Iris pigment epithelial cell (primary cell): ENCODE results near the gene PCBP3.

Experiments
- DNase-seq: peaks from one replicate; pipeline ENCODE4 v3.0.0-alpha.2; 2011; ENCODE audit warnings: low read depth

Gene PCBP3

DNA sequence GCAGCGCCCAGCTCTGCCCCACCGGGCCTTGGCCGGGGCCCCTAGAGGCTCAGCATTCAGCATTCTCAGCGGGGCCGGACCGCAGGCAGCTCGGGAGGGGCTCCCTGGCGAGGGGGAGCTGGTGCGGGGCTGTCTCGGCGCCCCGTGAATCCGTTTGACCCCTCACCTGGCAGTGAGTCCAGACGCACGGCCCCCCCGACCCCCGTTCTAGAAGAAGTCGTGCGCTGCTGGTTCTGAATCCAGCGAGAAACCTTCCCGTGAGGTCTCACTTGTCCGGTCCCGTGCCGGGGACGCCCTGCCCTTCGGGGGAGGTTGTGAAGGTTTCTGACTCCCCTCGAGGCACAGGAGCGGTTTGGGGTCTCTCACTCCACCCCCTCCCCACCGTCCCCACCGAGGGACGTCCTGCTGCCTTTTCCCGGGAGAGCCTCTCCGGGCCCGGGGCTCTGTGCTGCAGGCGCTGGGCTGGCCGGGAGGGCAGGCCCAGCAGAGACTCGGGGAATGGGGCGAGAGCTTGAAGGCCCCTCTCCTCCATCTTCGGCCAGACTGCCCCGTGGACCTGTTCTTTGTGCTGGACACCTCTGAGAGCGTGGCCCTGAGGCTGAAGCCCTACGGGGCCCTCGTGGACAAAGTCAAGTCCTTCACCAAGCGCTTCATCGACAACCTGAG is 338.7 kb downstream of the PCBP3 start:
- no peak for DNase-seq

DNA sequence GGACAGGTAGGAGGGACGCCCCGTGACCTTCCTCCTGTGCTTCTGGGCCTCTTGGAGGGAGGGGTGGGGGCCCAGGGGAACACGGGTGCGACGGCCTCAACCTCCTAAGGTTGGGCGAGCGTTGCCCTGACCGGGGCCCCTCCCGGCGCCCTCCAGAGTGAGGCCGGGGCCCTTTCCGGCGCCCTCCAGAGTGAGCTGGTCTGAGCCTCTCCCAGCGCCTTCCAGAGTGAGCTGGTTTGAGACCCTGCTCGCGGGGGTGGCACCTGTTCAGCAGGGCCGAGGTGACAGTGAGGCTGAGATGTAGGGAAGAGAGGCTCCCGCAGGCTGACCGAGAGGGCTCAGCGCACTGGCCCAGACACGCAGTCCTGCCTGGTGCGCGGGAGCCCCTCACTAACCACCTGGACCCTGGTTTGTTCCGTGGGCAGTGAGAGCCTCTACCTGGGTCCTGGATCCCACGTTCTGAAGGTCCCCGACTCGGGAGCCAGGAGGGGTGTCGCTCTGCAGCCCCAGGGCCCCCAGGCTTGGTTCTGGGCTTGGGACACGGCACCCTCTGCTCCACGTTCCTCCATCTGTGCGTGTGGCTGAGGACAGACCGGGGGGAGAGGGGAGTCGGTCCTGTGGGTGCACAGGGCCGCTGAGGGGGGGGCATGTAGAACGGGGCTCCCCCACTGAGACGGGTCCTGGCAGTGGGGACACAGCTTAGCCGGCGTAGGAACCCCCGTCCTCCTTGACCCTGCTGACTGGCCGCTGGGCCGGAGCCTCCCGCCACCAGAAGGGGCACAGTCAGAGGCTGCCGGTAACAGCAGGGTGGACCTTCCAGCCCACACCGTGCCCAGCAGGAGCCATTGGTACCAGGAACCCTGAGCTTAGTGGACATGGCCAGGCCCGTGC is 339.5 kb downstream of the PCBP3 start:
- DNase-seq = no peak

DNA sequence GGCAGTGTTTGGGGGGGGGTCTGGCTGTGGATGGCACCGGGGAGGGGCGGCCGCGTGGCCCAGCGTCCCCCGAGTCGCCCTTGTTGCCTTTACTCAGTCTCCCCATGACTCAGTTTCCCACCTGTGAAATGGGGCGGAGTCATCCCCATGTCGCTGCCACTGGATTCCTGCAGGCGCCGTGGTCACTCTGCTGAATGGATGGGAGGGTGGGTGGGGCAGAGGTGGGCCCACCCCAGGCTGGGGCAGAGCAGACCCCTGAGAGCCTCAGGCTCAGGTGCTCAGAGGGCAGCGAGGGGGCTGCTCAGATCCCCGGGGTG is 340.1 kb downstream of the PCBP3 start:
- DNase-seq = no peak

DNA sequence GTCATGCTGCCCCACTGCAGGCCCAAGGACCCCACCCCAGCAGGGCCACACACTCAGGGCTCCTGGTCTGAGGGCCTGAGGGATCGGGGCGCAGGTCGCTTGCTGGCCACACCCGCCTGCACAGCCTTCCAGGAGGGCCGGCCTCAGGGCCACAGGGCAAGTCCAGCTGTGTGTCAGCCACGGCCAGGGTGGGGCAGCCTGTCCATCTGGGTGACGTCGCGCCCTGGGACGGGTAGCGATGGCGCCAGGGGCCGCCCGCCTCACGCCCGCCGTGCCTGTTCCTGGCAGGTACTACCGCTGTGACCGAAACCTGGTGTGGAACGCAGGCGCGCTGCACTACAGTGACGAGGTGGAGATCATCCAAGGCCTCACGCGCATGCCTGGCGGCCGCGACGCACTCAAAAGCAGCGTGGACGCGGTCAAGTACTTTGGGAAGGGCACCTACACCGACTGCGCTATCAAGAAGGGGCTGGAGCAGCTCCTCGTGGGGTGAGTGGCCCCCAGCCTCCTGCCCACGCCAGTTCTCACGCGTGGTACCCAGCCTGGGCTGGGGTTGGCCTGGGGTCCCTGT is 340.5 kb downstream of the PCBP3 start:
- DNase-seq = no peak

DNA sequence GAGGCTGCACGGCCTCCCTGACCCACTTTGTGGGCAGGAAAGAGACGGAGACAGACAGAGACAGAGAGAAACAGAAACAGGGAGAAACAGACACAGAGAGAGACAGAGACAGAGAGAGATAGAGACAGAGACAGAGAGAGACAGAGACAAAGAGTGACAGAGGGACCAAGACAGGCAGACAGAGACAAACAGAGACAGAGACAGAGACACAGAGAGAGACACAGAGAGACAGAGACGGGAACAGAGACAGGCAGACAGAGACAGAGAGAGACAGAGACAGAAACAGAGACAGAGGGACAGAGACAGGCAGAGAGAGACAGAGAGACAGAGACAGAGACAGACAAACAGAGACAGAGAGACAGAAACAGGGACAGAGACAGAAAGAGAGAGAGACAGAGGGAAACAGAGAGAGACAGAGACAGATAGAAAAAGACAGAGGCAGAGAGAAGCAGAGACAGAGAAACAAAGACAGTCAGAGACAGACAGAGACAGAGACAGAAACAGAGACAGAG is 341.1 kb downstream of the PCBP3 start:
- no peak for DNase-seq

DNA sequence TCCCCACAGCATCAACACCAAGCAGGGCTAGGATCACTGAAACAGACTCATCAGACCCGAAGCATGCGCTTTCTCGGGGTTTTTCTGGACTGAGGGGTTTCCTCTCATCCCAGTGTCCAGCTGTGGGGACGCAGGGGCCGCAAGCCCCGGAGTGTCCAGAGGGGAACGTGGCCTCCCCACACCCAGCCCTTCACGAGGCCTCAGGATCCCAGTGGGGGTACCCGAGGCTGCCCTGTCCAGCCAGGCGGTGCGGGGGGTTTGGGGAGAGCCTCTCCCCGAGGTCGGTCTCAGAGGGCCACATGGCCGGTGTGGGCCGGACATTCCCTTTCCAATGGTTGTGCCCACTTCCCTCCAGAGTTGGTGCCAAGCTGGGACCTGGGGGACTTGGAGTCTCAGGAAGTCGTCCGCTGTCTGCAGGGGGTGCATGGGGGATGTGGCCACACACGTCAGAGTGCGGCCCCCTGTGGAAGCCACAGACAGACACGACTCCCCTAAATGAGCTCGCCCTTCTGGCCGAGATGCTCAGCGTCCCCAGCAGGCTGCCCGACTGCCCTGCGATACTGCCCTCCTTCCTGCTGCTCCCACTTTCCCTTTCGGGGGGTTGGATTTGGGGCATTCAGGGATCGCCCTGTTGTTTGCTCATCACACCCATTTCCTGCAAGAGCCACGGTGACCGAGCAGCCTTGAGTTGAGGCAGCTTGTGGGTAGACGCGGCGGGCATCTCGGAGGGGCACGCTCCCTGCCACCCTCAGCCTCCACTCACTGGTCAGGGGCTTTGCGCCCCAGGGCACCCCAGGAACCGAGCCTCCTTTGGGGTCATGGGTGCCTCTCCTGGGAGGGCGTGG is 342.2 kb downstream of the PCBP3 start:
- no peak for DNase-seq

DNA sequence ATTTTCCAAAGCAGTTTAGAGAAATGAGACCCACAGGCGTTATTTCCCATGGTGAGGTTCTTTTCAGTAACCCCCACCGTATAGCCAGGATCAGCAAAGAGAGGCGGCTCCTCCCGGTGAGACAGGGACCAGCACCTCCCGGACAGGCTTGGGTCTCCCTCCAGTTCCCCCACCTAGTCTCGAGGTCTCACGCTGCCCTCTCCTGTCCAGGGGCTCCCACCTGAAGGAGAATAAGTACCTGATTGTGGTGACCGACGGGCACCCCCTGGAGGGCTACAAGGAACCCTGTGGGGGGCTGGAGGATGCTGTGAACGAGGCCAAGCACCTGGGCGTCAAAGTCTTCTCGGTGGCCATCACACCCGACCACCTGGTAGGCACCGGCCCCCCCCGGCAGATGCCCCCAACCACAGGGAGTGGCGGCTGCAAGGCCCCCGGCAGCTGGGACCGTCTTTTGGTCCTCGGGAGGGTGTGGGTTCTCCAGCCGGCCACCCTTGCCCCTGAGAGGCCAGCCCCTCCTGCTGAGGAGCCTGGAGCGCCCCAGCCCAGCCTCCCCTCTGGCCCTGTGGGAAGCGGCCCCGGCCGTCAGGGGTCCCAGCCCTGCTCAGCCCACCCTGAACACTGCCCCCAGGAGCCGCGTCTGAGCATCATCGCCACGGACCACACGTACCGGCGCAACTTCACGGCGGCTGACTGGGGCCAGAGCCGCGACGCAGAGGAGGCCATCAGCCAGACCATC is 343.0 kb downstream of the PCBP3 start:
- no peak for DNase-seq

DNA sequence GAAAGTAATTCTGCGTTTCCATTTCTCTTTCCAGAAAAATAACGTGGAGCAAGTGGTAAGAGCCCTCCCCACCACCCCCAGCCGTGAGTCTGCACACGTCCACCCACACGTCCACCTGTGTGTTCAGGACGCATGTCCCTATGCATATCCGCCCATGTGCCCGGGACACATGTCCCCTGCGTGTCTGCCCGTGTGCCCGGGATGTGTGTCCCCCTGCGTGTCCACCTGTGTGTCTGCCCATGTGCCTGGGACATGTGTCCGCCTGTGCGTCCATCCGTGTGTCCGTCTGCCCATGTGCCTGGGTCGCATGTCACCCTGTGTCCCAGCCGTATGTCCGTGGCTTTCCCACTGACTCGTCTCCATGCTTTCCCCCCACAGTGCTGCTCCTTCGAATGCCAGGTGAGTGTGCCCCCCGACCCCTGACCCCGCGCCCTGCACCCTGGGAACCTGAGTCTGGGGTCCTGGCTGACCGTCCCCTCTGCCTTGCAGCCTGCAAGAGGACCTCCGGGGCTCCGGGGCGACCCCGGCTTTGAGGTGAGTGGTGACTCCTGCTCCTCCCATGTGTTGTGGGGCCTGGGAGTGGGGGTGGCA is 343.7 kb downstream of the PCBP3 start:
- no peak for DNase-seq

DNA sequence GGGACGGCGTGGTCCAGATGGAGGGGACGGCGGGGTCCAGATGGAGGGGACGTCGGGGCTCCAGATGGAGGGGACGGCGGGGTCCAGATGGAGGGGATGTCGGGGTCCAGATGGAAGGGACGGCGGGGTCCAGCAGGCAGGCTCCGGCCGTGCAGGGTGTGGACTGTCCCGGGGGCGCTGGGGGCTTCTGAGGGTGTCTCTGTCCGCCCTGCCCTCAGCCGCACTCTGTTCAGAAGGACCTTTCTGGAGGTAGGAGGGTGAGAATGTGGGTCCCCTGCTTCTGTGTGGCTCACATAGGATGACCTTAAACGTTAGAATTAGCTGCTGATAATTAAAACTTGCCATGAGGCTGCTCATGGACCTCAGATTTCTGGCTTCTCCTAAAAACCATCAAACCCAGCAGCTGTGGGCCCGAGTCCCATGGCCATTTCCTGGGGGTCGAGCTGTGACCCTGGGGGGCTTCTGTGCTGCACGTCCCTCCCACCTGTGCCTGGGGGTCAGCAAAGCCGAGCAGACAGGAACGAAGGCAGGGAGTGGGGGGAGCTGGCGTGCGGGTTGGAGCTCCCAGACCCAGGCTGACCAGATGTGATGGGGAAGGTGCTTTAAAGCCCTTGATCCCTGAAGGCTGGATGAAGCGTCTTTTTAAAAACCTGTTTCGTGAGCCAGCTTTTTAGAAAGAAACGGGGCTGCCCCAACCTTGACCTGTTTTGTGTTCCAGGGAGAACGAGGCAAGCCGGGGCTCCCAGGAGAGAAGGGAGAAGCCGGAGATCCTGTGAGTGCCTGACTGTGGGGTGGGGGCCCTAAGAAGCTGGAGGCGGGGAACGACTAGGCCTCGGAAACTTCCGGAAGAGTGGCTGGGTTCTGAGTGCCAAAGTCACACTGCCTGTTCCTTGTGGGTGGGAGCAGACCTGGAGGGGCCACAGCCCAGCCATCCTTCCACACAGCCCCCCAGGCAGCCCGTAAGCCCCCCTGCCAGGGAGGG is 345.1 kb downstream of the PCBP3 start:
- DNase-seq = no peak

DNA sequence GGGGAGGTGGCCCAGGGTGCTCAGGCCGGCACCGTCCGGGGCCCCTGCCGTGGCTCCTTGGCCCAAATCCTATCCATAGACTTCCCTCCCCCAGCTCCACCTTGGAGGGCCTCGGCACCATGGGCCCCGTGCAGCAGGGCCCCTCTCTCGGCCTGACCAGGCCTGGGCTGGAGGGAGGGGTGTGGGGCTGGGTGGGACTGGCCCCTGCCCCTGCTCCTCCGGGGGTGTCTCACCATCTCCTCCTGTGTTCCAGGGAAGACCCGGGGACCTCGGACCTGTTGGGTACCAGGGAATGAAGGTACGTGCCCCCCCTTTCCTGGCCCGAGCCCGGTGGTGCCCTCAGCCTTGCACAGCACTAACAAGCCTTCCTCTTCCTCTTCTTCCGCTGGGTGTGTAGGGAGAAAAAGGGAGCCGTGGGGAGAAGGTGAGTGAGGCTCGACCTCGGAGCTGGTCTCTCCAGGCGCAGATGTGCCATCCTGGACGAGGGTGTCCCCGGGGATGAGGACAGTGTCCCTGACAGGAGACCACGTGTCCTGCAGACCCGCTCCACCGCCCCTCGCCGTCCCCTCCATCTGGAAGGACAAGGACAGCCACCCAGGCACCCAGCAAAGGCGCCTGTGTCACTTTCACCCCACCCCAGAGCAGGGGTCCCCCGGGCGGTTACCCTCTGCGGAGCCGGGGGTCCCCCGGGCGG is 346.0 kb downstream of the PCBP3 start:
- no peak for DNase-seq

DNA sequence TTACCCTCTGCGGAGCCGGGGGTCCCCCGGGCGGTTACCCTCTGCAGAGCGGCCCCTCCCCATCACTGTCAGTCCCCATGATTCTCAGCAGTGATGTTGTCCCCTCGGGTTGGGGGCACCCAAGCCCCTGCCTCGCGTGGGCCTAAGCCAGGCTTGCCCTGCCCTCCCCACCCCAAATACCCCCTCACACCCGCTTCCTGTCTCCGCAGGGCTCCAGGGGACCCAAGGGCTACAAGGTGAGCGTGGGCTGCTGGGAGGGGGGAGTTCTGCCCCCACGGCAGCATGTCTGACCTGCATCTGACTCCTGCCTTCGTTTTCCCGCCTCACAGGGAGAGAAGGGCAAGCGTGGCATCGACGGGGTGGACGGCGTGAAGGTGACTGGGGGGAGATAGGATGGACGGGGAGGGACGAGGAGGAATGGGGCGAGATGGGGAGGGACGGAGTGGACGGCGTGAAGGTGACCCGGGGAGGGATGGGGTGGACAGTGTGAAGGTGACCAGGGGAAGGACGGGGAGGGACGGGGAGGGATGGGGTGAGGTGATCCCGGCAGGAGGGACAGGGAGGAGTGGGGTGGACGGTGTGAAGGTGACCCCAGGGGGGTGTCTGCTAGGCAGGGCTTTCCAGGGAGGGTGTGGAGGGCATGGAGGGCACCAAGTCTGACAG is 346.7 kb downstream of the PCBP3 start:
- DNase-seq = no peak

DNA sequence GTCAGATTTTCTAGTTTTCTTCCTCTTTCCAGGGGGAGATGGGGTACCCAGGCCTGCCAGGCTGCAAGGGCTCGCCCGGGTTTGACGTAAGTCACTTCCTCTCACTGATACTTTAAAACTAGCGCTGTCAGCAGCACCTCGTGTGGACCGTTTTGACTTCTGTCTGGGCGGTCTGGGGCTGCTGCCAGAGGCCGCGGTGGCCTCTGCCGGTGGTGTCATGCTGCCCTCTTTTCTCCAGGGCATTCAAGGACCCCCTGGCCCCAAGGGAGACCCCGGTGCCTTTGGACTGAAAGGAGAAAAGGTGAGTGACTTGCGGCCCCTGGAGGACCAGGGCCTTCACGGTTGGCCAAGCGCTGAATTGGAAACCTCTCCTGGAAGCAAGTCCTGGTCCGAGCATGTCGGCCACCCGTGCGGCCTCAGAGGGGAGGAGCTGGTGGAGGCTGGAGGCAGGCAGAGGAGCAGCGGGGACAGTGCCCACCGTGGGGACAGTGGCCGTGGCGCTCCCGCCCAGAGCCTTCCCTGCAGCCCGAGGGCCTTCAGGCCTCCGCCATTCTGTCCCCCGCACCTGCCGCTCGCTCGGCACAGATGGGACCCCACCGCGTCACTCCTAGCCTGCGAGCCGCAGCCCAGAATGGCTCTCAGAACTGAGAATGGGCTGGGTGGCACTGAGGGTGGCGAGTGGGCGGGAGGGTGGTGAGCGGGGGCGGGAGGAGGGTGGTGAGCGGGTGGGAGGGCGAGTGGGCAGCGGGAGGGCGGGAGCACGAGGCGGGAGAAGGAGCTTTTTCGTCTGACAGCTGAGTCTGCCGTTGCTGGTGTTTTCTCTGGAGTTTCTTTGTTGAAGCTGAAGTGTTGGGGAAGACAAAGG is 347.4 kb downstream of the PCBP3 start:
- DNase-seq = no peak

DNA sequence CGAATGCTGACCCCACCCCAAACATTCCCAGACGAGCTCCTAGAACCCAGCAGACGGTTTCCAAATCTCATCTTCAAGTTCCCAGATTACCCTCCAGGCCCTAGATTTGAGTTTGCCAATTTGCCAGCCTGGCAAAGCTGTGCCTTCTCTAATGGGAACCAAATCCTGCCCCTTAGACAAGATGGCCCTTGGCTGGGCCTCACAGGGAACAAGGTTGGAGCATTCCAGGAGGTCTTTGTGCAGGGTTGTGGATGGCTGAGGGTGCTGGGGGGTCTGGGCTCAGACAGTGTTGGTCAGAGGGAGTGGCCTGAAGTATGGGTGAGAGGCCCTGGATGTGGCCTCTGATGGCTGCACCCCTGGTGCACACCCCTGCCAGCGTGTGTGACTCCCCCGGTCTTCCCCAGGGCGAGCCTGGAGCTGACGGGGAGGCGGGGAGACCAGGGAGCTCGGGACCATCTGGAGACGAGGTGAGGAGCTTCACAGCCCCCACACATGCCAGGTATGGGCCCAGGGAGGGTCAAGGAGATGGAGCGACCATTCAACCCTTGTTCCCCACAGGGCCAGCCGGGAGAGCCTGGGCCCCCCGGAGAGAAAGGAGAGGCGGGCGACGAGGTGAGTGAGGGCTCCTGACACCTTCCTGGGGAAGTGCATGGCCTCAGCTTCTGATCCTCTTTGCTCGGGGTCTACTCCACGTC is 348.2 kb downstream of the PCBP3 start:
- no peak for DNase-seq
